GM12874 (cell line): ENCODE data around the gene CSRNP3.

Source experiments
- TF ChIP-seq, protein P1 (sequence below): IDR thresholded peaks from 2 replicates; pipeline ENCODE4 v1.5.1; 2011; ENCODE audit warnings: low read depth, mild to moderate bottlenecking, control low read depth, low read length, moderate library complexity; ENCODE audit not compliant: insufficient read depth

CSRNP3 gene

DNA sequence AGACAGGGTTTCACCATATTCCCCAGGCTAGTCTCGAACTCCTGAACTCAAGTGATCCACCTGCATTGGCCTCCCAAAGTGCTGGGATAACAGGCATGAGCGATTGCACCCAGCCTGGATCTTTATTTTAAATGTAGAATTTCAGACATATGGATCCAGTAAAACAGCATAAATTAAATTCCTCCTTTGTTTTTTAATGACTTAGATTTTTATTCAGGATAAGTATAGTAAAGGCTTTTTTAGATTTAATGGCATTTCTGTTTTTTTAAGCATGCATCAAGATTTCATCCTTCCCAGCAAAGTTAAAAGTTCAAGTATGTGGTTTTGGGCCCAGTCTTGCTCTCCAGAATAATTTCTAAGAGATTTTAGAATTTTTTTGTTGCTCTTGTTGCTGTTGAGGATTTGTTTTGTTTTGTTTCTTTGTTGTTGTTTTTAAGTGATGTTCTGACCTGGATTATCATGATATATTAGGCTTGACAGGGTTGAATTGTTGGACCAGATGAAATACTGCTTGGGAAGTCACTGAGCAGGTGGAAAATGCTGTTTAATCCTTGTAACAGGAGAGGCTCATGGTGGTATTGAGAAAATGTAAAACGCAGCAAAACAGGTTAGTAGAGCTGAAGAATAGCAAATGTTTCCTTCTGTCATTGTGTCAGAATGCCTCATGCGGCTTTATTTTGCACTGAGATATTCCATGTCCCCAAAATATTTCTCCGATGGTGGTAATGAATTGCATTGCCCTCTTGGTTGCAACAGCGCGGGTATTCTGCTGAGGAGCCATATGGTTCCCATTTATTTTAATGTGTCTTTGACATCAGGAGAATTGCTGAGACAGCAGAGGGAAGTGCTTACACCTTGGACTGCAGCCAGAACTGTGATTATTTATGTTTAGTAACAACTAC, 176.7 kb downstream of the CSRNP3 start:
- TF ChIP-seq, protein P1, sequence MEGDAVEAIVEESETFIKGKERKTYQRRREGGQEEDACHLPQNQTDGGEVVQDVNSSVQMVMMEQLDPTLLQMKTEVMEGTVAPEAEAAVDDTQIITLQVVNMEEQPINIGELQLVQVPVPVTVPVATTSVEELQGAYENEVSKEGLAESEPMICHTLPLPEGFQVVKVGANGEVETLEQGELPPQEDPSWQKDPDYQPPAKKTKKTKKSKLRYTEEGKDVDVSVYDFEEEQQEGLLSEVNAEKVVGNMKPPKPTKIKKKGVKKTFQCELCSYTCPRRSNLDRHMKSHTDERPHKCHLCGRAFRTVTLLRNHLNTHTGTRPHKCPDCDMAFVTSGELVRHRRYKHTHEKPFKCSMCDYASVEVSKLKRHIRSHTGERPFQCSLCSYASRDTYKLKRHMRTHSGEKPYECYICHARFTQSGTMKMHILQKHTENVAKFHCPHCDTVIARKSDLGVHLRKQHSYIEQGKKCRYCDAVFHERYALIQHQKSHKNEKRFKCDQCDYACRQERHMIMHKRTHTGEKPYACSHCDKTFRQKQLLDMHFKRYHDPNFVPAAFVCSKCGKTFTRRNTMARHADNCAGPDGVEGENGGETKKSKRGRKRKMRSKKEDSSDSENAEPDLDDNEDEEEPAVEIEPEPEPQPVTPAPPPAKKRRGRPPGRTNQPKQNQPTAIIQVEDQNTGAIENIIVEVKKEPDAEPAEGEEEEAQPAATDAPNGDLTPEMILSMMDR, result no peak

DNA sequence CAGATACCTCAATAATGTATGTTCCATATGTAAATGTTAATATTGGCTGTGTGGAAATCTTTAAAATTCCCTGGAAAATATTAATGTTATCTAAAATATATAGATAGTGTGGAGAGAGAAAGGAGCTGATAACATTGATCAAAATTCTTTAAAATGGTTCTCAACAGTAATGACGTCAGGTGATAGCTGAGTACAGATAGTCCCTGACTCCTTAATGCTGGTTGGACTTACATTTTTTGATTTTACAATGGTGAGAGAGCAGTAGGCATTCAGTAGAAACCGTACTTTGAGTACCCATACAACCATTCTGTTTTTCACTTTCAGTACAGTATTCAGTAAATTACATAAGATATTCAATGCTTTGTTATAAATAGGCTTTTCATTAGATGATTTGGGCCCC, 177.9 kb downstream of the CSRNP3 start:
- TF ChIP-seq, protein P1, result no peak

DNA sequence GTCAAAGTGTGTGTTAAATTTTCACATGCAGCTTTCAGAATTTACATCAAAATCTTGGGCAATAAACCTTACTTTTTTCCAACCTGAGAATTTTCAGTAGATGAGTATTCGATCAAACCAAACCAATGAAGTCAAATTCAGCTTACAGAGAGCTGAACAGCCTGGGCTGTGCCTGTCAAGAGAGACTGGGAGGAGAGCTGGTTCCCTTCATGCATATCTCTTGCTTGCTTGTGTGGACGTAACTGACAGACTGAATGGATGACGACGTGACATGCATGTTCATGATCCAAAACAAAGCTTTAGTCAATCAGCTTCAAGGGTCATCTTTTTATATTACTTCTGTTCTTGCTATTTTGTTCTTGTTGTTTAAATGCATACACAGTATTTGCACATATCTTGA, 179.3 kb downstream of the CSRNP3 start:
- TF ChIP-seq, protein P1, result no peak

DNA sequence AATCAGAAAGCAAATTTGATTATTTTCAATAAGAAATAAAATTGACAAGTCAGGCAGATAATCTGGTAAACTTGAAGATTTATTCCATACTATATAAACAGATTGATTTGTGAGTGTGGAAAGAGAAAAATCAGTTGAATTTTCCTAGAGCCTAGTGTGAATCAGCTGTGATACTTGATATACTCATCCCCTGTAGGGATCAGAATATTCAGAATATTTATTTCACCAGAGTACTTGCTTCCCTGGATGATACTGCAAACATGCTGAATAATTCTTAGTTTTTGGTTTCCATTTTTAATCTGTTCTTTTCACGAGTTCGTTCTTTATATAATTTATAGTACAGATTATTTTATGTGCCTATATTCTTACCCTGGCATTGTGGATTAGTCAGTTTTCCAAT, 181.7 kb downstream of the CSRNP3 start:
- TF ChIP-seq, protein P1, result no peak

DNA sequence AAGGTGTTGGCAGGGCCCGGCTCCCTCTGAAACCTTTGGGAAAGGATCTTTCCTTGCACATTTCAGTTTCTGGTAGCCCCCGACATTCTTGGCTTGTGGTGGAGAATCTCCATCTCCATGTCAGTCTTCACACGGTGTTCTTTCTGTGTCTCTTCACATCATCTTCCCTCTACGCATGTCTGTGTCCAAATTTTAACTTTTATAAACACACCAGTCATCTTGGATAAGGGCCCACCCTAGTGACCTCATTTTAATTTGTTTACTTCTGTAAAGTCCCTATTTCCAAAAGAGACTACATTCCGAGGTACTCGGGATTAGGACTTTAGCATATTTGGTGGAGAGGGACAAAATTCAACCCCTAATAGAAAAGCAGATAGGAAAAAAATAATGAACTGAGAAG, 186.2 kb downstream of the CSRNP3 start:
- TF ChIP-seq, protein P1, result no peak

DNA sequence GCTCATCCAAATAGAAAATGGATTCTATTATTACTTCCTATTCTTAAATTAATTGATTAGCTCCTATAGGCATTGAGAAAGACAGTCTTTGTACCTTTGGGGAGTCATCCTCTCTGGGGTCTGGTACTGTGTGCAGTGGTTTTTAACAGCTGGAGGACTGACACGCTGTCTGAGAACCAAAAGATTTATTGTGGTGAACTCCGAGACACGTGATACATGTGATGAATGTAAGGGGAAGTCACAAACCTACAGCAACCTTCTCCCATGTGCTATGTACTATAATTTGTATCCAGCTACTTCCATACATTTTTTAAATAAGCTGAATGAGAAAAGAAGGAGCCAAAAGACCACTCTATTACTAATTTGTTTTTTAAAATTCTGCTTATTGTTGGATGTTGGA, 190.9 kb downstream of the CSRNP3 start:
- TF ChIP-seq, protein P1, result no peak

DNA sequence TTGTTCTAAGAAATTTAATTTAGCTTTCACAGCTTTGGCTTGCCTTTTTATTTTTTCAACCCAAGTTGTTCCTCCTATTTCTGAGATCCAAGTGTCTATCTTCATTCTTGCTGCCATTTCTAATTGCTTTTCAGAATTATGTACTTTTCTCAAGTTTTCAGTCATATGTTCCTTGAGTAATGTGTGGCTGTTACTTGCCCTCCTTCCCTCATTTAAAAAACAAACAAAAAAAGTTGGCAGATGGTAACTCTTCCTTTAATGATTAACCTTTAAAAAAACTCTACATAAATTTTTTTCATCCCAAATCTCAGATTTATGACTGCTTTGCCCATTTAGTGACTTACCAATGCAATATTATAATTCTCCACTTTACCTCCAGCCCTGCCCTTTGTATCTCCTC, 193.2 kb downstream of the CSRNP3 start:
- TF ChIP-seq, protein P1, result no peak
